OCI-LY1 (cell line): ENCODE results near the gene KIF14.
A peak's percentile ranks its signal among the peaks of the same experiment; 100 is the strongest.

ENCODE experiments used
- H2AFZ ChIP-seq: fragments of 200-600 bp; sonication (generic), shearing (Covaris generic); 2 replicates; pipeline ENCODE4 v1.6.0; 2014; ENCODE audit warnings: antibody characterized with exemption, mild to moderate bottlenecking, low read length
- H3F3A ChIP-seq: fragments of 200-600 bp; sonication (generic), shearing (Covaris generic); 2 replicates; pipeline ENCODE4 v1.6.0; 2014; ENCODE audit warnings: mild to moderate bottlenecking, antibody characterized with exemption, low read length, moderate library complexity; ENCODE audit not compliant: insufficient read depth
- H3K27ac ChIP-seq: fragments of 200-600 bp; sonication (generic); 2 replicates; pipeline ENCODE4 v1.5.1; 2014; ENCODE audit warnings: low read length, mixed run types, mild to moderate bottlenecking, low read depth; ENCODE audit not compliant: poor library complexity, severe bottlenecking
- H3K27me3 ChIP-seq: fragments of 200-600 bp; sonication (generic); 2 replicates; pipeline ENCODE4 v1.6.0; 2014; ENCODE audit warnings: antibody characterized with exemption, mild to moderate bottlenecking, low read length, moderate library complexity; ENCODE audit not compliant: insufficient read depth
- H3K36me3 ChIP-seq: fragments of 200-600 bp; sonication (generic); 2 replicates; pipeline ENCODE4 v1.6.1; 2014; ENCODE audit warnings: mild to moderate bottlenecking, antibody characterized with exemption, low read length, moderate library complexity, mixed read lengths; ENCODE audit not compliant: insufficient read depth
- H3K4me1 ChIP-seq: fragments of 200-600 bp; sonication (generic); 2 replicates; pipeline ENCODE4 v1.5.1; 2014; ENCODE audit warnings: mild to moderate bottlenecking, low read length, moderate library complexity; ENCODE audit not compliant: insufficient read depth, severe bottlenecking
- H3K4me2 ChIP-seq: fragments of 200-600 bp; sonication (generic), shearing (Covaris generic); 2 replicates; pipeline ENCODE4 v1.6.1; 2014; ENCODE audit warnings: low read length
- H3K4me3 ChIP-seq: fragments of 200-600 bp; sonication (generic); 2 replicates; pipeline ENCODE4 v1.5.1; 2014; ENCODE audit warnings: low read length, low read depth, mild to moderate bottlenecking, mixed read lengths; ENCODE audit not compliant: poor library complexity, severe bottlenecking
- H3K79me2 ChIP-seq: fragments of 200-600 bp; shearing (Covaris generic); 2 replicates; pipeline ENCODE4 v1.6.1; 2016; ENCODE audit warnings: mixed run types, low read length, mixed read lengths; ENCODE audit not compliant: insufficient read depth
- H3K9ac ChIP-seq: fragments of 200-600 bp; sonication (generic), shearing (Covaris generic); 2 replicates; pipeline ENCODE4 v1.6.1; 2014; ENCODE audit warnings: mild to moderate bottlenecking, low read length, mixed read lengths
- H3K9me2 ChIP-seq: fragments of 200-600 bp; sonication (generic), shearing (Covaris generic); 2 replicates; pipeline ENCODE4 v1.6.1; 2014; ENCODE audit warnings: low read depth, mild to moderate bottlenecking, low read length, mixed read lengths
- H3K9me3 ChIP-seq: fragments of 200-600 bp; shearing (Covaris generic); 2 replicates; pipeline ENCODE4 v1.6.1; 2014; ENCODE audit warnings: low read length, mixed read lengths
- H4K20me1 ChIP-seq: fragments of 200-600 bp; sonication (generic), shearing (Covaris generic); 2 replicates; pipeline ENCODE4 v1.6.0; 2016; ENCODE audit warnings: mild to moderate bottlenecking, low read length; ENCODE audit not compliant: insufficient read depth
- CTCF ChIP-seq: fragments of 200-600 bp; sonication (generic), shearing (Covaris generic); IDR thresholded peaks from 2 replicates; pipeline ENCODE4 v1.5.1; 2017; ENCODE audit warnings: mild to moderate bottlenecking, antibody characterized with exemption, low read length, moderate library complexity, mixed read lengths
- EZH2 ChIP-seq: fragments of 200-600 bp; sonication (generic), shearing (Covaris generic); IDR thresholded peaks from 2 replicates; pipeline ENCODE4 v1.8.0; 2017; ENCODE audit warnings: borderline replicate concordance, mixed run types, mild to moderate bottlenecking, antibody characterized with exemption, low read length, moderate library complexity, mixed read lengths

The KIF14 gene

GRCh38 chr1:200540281-200540680, 80.3 kb downstream of the KIF14 start:
- H3K9me3 ChIP-seq: no peaks in the 10 kb centered on the region
- no peaks in the 10 kb centered on the region for H4K20me1 ChIP-seq
- no peaks in the 10 kb centered on the region for H3K4me1 ChIP-seq
- H2AFZ ChIP-seq: no peak overlapping the region
- no peaks in the 10 kb centered on the region for H3F3A ChIP-seq
- H3K27ac ChIP-seq: no peak overlapping the region
- H3K9ac ChIP-seq: no peak overlapping the region
- no peaks in the 10 kb centered on the region for H3K36me3 ChIP-seq
- H3K27me3 ChIP-seq: no peaks in the 10 kb centered on the region; the same call in 1 of the 2 replicates
- H3K4me3 ChIP-seq: no peak overlapping the region
- H3K79me2 ChIP-seq: no peaks in the 10 kb centered on the region
- H3K4me2 ChIP-seq: no peak overlapping the region
- TF ChIP-seq CTCF (no peak), EZH2 (no peak)
- no peaks in the 10 kb centered on the region for H3K9me2 ChIP-seq

GRCh38 chr1:200538179-200538578, 82.4 kb downstream of the KIF14 start:
- no peaks in the 10 kb centered on the region for H4K20me1 ChIP-seq
- no peaks in the 10 kb centered on the region for H3K9me2 ChIP-seq
- H3K27me3 ChIP-seq: no peaks in the 10 kb centered on the region; the same call in 1 of the 2 replicates
- no peak overlapping the region for H2AFZ ChIP-seq
- H3K79me2 ChIP-seq: no peaks in the 10 kb centered on the region
- no peak overlapping the region for H3K9ac ChIP-seq
- no peak for TF ChIP-seq EZH2
- no peak for TF ChIP-seq CTCF
- H3F3A ChIP-seq: no peaks in the 10 kb centered on the region
- H3K4me3 ChIP-seq: no peak overlapping the region
- H3K36me3 ChIP-seq: no peaks in the 10 kb centered on the region
- no peak overlapping the region for H3K4me2 ChIP-seq
- no peak overlapping the region for H3K27ac ChIP-seq
- H3K4me1 ChIP-seq: no peaks in the 10 kb centered on the region
- no peaks in the 10 kb centered on the region for H3K9me3 ChIP-seq

GRCh38 chr1:200535605-200536004, 84.9 kb downstream of the KIF14 start:
- Histone ChIP-seq H3K4me2 (no peak overlapping the region), H3K79me2 (no peaks in the 10 kb centered on the region), H3K4me3 (no peak overlapping the region), H3F3A (no peaks in the 10 kb centered on the region), H3K4me1 (peaks cover under 1% of the 10 kb centered on the region), H3K27ac (no peak overlapping the region), H3K36me3 (no peaks in the 10 kb centered on the region), H3K27me3 (no peaks in the 10 kb centered on the region), H3K9me3 (no peaks in the 10 kb centered on the region), H2AFZ (no peak overlapping the region), H3K9ac (no peak overlapping the region), H3K9me2 (no peaks in the 10 kb centered on the region), H4K20me1 (no peaks in the 10 kb centered on the region)
- no peak for TF ChIP-seq EZH2
- TF ChIP-seq CTCF: peak; percentile 36
